HCT116 (cell line): ENCODE data around the gene FANK1. TPM values are rescaled to one million over a fixed set of nuclear protein-coding genes. Genes with fewer than 3 reads are reported as not detected.

ENCODE experiments used
- ATAC-seq: fragments of 200-7000 bp; cut with Tn5 transposase; 2 replicates; pipeline ENCODE4 v1.9.1; 2020; ENCODE audit warnings: mild to moderate bottlenecking, moderate library complexity
- BruUV-seq: library from RNA; stranded (reverse); fragments of 400-500 nt; replicated peaks from 2 replicates; lab custom pipeline; 2021; lab: Mats Ljungman, UMichigan
- CTCF ChIA-PET: fragments of 300-600 bp; sonication (Branson Sonifier 250); formaldehyde crosslinking; loops from one replicate; lab custom pipeline; 2021; ENCODE audit warnings: antibody characterized with exemption; lab: Charles Lee
- POLR2A ChIA-PET: fragments of 300-600, 350-600 bp; sonication (Branson Sonifier 250); formaldehyde crosslinking; loops from one replicate; lab custom pipeline; 2021; ENCODE audit warnings: antibody characterized with exemption; lab: Charles Lee
- RAD21 ChIA-PET, 2 experiments: fragments of 300-600 bp; sonication (Branson Sonifier 250); formaldehyde crosslinking; loops; one replicate each; lab custom pipeline; 2023; ENCODE audit warnings: low total read pairs in 2 of 2; ENCODE audit not compliant: uncharacterized antibody in 2 of 2, unreplicated experiment in 2 of 2, low non-redundant PET in 1 of 2; lab: Charles Lee
- DNase-seq: peaks from one replicate; pipeline ENCODE4 v3.0.0-alpha.2; 2010; ENCODE audit warnings: low read depth, low spot score
- H2AFZ ChIP-seq: fragments of 200-600 bp; shearing (Covaris generic), sonication (generic); 2 replicates; pipeline ENCODE4 v1.6.1; 2017; ENCODE audit warnings: low read depth, mixed run types, mixed read lengths, antibody characterized with exemption, low read length; ENCODE audit not compliant: poor library complexity, severe bottlenecking
- H3K27ac ChIP-seq: 2 replicates; pipeline ENCODE4 v1.5.1; 2012; ENCODE audit warnings: low read depth, low read length
- H3K27me3 ChIP-seq: fragments of 200-600 bp; sonication (generic); 2 replicates; pipeline ENCODE4 v1.6.1; 2016; ENCODE audit warnings: mixed run types, low read length, mixed read lengths; ENCODE audit not compliant: insufficient read depth
- H3K36me3 ChIP-seq, 2 experiments: fragments of 200-500 bp in 1 of 2; fragments of 200-600 bp in 1 of 2; sonication (Bioruptor generic) in 1 of 2; sonication (generic) in 1 of 2; 2 replicates each; pipeline versions ENCODE4 v1.5.1 to v1.6.1; 2014 to 2016; ENCODE audit warnings: low read length in 2 of 2, inconsistent platforms in 1 of 2, mixed read lengths in 1 of 2, mixed run types in 1 of 2; ENCODE audit not compliant: insufficient read depth in 2 of 2, control insufficient read depth in 1 of 2
- H3K4me1 ChIP-seq, 2 experiments: fragments of 200-600 bp in 1 of 2; sonication (generic) in 1 of 2; 2 replicates each; pipeline versions ENCODE4 v1.5.1 to v1.6.1; 2012 to 2017; ENCODE audit warnings: low read length in 2 of 2, inconsistent platforms in 1 of 2, mild to moderate bottlenecking in 1 of 2, mixed read lengths in 1 of 2, mixed run types in 1 of 2, moderate library complexity in 1 of 2; ENCODE audit not compliant: insufficient read depth in 2 of 2, control insufficient read depth in 1 of 2
- H3K4me2 ChIP-seq: fragments of 200-600 bp; sonication (generic); 2 replicates; pipeline ENCODE4 v1.6.1; 2017; ENCODE audit warnings: mixed run types, low read length, mixed read lengths
- H3K4me3 ChIP-seq, 2 experiments: fragments of 200-600 bp in 1 of 2; sonication (generic) in 1 of 2; replicated peaks in 1 of 2; 2 replicates each; pipeline ENCODE4 v1.5.1; 2011 to 2016; ENCODE audit warnings: low read length in 2 of 2, control low read depth in 1 of 2, low read depth in 1 of 2, mild to moderate bottlenecking in 1 of 2, mixed read lengths in 1 of 2, mixed run types in 1 of 2
- H3K79me2 ChIP-seq: fragments of 200-600 bp; sonication (generic); 2 replicates; pipeline ENCODE4 v1.6.1; 2017; ENCODE audit warnings: mild to moderate bottlenecking, mixed run types, low read length, moderate library complexity, mixed read lengths; ENCODE audit not compliant: insufficient read depth
- H3K9ac ChIP-seq: fragments of 200-600 bp; sonication (generic); 2 replicates; pipeline ENCODE4 v1.6.1; 2016; ENCODE audit warnings: low read length, mixed read lengths
- H3K9me2 ChIP-seq: fragments of 200-600 bp; sonication (generic), shearing (Covaris generic); 2 replicates; pipeline ENCODE4 v1.6.1; 2017; ENCODE audit warnings: mixed run types, mild to moderate bottlenecking, moderate library complexity; ENCODE audit not compliant: insufficient read depth
- H3K9me3 ChIP-seq, 2 experiments: fragments of 200-500 bp in 1 of 2; fragments of 200-600 bp in 1 of 2; sonication (Bioruptor generic) in 1 of 2; sonication (generic) in 1 of 2; 2 replicates each; pipeline ENCODE4 v1.6.1; 2014 to 2017; ENCODE audit warnings: low read length in 2 of 2, mixed read lengths in 2 of 2, inconsistent platforms in 1 of 2, low read depth in 1 of 2, mild to moderate bottlenecking in 1 of 2, mixed run types in 1 of 2, moderate library complexity in 1 of 2; ENCODE audit not compliant: control insufficient read depth in 1 of 2, insufficient read depth in 1 of 2
- H4K20me1 ChIP-seq: fragments of 200-600 bp; sonication (generic), shearing (Covaris generic); 2 replicates; pipeline ENCODE4 v1.6.1; 2017; ENCODE audit warnings: mixed run types, mild to moderate bottlenecking, moderate library complexity; ENCODE audit not compliant: insufficient read depth
- CTCF ChIP-seq, 3 experiments: fragments of 200-600 bp in 1 of 3; sonication (generic) in 1 of 3; IDR thresholded peaks in 2 of 3; conservative IDR thresholded peaks in 1 of 3; 2 replicates each; pipeline ENCODE4 v1.5.1; 2012 to 2017; ENCODE audit warnings: low read depth in 2 of 3, low read length in 2 of 3, antibody characterized with exemption in 1 of 3, borderline replicate concordance in 1 of 3, control low read depth in 1 of 3, mild to moderate bottlenecking in 1 of 3, mixed read lengths in 1 of 3, mixed run types in 1 of 3, moderate library complexity in 1 of 3; ENCODE audit not compliant: insufficient read depth in 1 of 3
- intact Hi-C: fragments of 100-400 bp; cut with micrococcal nuclease; formaldehyde crosslinking; loops from 2 replicates; pipeline ENCODE4 v1.10.0; 2022
- total RNA-seq: library from RNA; stranded (reverse); gene quantifications from one replicate; pipeline ENCODE4 v1.2.1, GENCODE V29; 2021; ENCODE audit not compliant: unreplicated experiment

The FANK1 gene
- total RNA-seq, 1 experiment from 2014 or later, result 5.4 TPM

DNA sequence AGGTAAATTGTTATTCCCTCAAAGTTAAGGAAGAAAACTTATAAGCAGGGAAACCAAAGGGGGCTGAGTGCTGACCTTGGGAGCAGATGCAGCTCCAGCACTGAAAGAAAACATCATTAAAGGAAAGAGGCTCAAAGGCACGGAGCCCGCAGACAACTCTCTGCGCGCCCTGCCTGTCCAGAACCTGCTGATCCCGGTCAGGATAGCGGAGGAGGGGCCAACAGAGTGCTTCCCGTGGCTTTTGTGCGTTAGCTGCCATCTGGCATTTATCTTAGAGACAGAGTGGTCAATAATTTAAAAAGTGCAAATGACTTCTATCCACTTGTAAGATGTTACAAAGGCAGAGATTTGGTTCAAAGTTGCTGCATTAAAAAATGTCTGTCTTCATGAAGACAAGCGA, 162.1 kb downstream of the FANK1 start:
- H3K9me3 ChIP-seq, result no peaks in the 10 kb centered on the region
- ChIA-PET CTCF (no interaction called here), POLR2A (no interaction called here), RAD21 (no interaction called here)
- no peak overlapping the region for H3K4me3 ChIP-seq
- no peak overlapping the region for H3K27ac ChIP-seq
- H3K4me2 ChIP-seq, result no peak overlapping the region
- H3K27me3 ChIP-seq, result peaks cover 72% of the 10 kb centered on the region
- H4K20me1 ChIP-seq, result no peaks in the 10 kb centered on the region
- DNase-seq (no peak), ATAC-seq (no peak)
- intact Hi-C loops, result no loop called here
- no peak overlapping the region for H2AFZ ChIP-seq
- H3K4me1 ChIP-seq, result peaks cover 17 to 19% of the 10 kb centered on the region in 2 experiments
- H3K9ac ChIP-seq, result no peak overlapping the region
- TF ChIP-seq CTCF (IDR thresholded peaks at IDR 0.05 in 2 of 3, conservative IDR thresholded peaks at IDR 0.05 in 1 of 3; ENCODE audit: borderline replicate concordance in 1 of 3, insufficient read depth in 1 of 3, low read depth in 2 of 3, low read length in 2 of 3), result no peak
- H3K79me2 ChIP-seq, result no peaks in the 10 kb centered on the region
- no peaks in the 10 kb centered on the region for H3K9me2 ChIP-seq
- H3K36me3 ChIP-seq, result no peaks in the 10 kb centered on the region
- no TSS peak for BruUV-seq

Other genes with a start within 250 kb of the FANK1 start
- gene TEX36, start 213.4 kb upstream of the FANK1 start, total RNA-seq, result 0.25 TPM
- 49.2 TPM for gene EDRF1, start 176.9 kb upstream of the FANK1 start, total RNA-seq
- gene MMP21, start 120.7 kb upstream of the FANK1 start, total RNA-seq, result not detected
- 63.9 TPM for gene UROS, start 73.3 kb upstream of the FANK1 start, total RNA-seq
- 159 TPM for gene BCCIP, start 73.0 kb upstream of the FANK1 start, total RNA-seq
- 50.9 TPM for gene DHX32, start 15.3 kb upstream of the FANK1 start, total RNA-seq